Measurements from ENCODE around the gene ZFP3.
"Not testable (repeated sequence)": the region's sequence is repeated elsewhere in the genome, so short reads cannot be mapped to it uniquely, and the experiment has no call there.

GRCh38 chr17:5129770-5130169 lies 51.5 kb downstream of the ZFP3 start:
- not testable (repeated sequence) for TF ChIP-seq POLR2AphosphoS5, TAF1, POLR2A, SPI1 (IDR thresholded peaks at IDR 0.05; ENCODE audit: low read depth, low read length)
